GM18498 (cell line): ENCODE data around the gene PRRT2.

Experiments used
- ATAC-seq: cut with Tn5 transposase; IDR thresholded peaks from one replicate; pipeline ENCODE4 v1.9.1; 2021; ENCODE audit warnings: mild to moderate bottlenecking, moderate library complexity; ENCODE audit not compliant: unreplicated experiment

PRRT2 gene

GRCh38 chr16:29811170-29811895 lies 660 bp upstream of the PRRT2 start:
- ATAC-seq = peak; percentile 37

- ATAC-seq = no peak
These were observed 1.0 kb downstream of the PRRT2 start for GRCh38 chr16:29812754-29813643.

- no peak for ATAC-seq
These were observed 1.9 kb downstream of the PRRT2 start for GRCh38 chr16:29813644-29814562.

GRCh38 chr16:29814592-29814991 lies 2.6 kb downstream of the PRRT2 start:
- no peak for ATAC-seq

GRCh38 chr16:29815032-29815721 lies 3.2 kb downstream of the PRRT2 start:
- ATAC-seq = no peak

GRCh38 chr16:29815793-29816693 lies 4.0 kb downstream of the PRRT2 start, which contains the start of gene PAGR1:
TSS of gene PAGR1 (plus strand) at chr16:29816152. CDS start at chr16:29816526, 374 bp downstream.
- peak; percentile 67 for ATAC-seq

GRCh38 chr16:29816694-29817441 lies 4.9 kb downstream of the PRRT2 start:
- ATAC-seq = peak; percentile 6

- ATAC-seq = no peak
These were observed 6.1 kb downstream of the PRRT2 start for GRCh38 chr16:29818082-29818481.

GRCh38 chr16:29819506-29819905 lies 7.5 kb downstream of the PRRT2 start:
- ATAC-seq = no peak

- ATAC-seq = no peak
These were observed 8.3 kb downstream of the PRRT2 start, which contains the start of gene MVP for GRCh38 chr16:29820271-29820701. TSS of gene MVP (plus strand) at chr16:29820462. CDS start at chr16:29830550, 10,088 bp downstream.

GRCh38 chr16:29820730-29821642 lies 9.0 kb downstream of the PRRT2 start:
- ATAC-seq = peak; percentile 43

GRCh38 chr16:29821643-29822115 lies 9.7 kb downstream of the PRRT2 start:
- ATAC-seq = no peak

GRCh38 chr16:29824589-29825144 lies 12.7 kb downstream of the PRRT2 start:
- no peak for ATAC-seq

GRCh38 chr16:29825145-29826044 lies 13.4 kb downstream of the PRRT2 start:
- no peak for ATAC-seq

GRCh38 chr16:29826342-29826695 lies 14.3 kb downstream of the PRRT2 start:
- no peak for ATAC-seq

- no peak for ATAC-seq
These were observed 18.8 kb downstream of the PRRT2 start for GRCh38 chr16:29830774-29831173.
